ENCODE data around the gene PALM.
A peak's percentile ranks its signal among the peaks of the same experiment; 100 is the strongest.
"Not testable (repeated sequence)": the region's sequence is repeated elsewhere in the genome, so short reads cannot be mapped to it uniquely, and the experiment has no call there.

Gene PALM

DNA sequence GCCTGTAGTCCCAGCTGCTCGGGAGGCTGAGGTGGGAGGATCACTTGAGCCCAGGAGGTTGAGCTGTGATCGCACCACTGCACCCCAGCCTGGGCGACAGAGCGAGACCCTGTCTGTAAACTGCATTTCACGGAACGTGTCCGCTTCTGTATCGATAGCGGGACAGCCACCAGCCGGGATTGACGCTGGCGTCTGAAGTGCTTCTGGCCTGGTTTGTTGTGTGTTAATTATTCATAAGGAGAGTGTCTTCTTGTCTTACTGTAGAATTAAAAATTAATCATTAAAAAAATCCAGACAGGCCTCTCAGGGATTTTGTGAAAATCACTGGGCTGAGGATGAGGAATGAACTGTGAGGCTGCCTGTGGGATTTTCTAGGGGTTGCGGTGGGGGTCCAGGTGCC lies 26.0 kb downstream of the PALM start:
- no peak for DNase-seq

DNA sequence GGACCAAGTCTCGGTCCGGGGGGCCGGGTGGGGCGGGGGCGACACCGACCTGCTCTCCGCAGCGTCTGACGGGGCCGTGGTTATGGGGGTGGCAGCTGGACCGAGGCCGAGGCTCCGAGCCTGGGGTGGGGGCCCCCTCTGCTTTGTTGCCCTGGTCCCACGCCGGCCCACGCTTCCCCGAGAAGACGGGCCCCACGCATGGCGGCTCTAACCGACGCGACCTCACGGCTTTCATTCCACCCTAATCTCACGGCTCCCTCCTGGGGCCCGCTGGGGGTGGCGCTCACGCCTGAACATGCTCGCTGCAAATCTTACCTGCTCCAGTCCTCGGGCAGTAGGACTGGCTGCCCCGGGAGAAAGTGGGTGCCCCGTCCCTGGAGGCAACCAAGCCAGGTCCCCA lies 27.4 kb downstream of the PALM start:
- DNase-seq: no peak

- DNase-seq: peak in 1 of 2 experiments; percentile 45
Measured at GRCh38 chr19:737591-738093, 28.9 kb downstream of the PALM start.

GRCh38 chr19:738509-739128 lies 29.9 kb downstream of the PALM start:
- no peak for DNase-seq

DNA sequence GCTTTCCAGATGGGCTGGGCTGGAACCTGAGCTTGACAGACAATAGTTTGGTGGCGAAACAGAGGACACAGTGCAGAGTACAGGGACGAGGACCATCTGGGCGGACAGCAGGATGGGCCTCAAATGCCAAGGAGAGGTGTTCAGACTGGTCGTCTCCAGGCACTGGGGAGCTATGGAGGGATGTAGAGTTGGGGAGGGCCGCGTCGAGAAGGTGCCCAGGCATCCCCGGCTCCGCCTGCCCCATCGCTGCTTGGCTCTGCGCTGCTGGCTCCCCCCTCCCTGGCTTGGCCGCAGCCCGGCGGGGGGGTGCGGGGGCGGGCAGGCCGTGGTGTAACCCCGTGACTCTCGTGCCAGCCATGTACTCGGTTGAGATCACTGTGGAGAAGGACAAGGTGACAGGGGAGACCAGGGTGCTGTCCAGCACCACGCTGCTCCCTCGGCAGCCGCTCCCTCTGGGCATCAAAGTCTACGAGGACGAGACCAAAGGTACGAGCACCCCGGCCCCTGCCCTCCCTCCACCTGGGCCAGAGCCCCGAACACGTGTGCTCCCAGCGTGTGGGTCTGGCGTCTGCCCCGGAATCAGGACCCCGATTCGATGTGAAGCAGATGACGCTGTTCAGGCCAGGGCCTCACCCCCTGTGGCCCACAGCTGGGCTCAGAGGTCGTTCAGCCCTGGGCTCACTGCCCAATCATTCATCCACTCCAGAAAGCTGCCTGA lies 31.4 kb downstream of the PALM start:
- no peak for DNase-seq

DNA sequence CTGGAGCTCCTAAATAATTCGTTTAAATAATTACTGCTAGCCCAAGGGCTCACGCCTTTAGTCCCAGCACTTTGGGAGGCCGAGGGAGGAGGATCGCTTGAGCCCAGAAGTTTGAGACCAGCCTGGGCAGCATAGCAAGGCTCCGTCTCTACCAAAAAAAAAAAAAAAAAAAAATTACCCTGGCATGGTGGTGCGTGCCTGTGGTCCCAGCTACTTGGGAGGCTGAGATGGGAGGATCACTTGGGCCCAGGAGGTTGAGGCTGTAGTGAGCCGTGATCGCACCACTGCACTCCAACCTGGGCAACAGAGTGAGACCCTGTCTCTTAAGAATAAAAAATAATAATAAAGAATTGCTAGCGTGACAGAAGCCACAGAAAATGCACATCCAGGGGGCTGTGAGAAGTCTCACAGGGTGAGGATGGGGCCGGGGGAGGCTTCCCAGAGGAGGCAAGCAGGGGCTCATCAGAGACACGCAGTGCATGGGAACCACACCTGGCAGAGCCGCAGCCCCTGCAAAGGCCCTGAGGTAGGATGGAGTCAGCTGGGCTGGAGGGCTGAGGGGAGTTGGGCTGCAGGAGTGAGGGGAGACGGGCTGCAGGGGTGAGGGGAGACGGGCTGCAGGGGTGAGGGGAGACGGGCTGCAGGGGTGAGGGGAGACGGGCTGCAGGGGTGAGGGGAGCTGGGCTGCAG lies 32.2 kb downstream of the PALM start:
- DNase-seq: not testable (repeated sequence)

DNA sequence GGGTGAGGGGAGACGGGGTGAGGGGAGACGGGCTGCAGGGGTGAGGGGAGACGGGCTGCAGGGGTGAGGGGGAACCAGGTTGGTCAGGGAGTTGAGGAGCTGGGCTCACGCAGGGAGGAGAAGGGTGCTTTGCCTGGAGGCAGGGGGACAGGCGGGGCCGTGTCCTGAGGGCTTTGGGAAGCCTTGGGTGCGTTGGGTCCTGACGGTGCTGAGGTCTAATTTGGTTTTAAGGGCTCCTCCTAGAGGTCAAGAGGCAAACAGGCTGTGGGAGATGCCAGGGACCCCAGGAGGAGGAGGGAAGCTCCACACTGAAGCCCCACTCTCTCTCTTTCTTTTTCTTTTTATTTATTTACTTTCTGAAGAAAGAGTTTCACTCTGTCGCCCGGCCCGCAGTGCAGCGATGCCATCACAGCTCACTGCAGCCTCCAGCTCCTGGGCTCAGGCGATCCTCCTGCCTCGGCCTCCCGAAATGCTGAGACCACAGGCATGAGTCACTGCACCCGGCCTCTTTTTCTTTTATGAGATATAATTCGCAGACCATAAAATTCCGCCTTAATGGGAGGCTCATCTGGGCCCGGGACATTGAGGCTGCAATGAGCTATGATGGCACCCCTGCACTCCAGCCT lies 32.9 kb downstream of the PALM start:
- DNase-seq: no peak

DNA sequence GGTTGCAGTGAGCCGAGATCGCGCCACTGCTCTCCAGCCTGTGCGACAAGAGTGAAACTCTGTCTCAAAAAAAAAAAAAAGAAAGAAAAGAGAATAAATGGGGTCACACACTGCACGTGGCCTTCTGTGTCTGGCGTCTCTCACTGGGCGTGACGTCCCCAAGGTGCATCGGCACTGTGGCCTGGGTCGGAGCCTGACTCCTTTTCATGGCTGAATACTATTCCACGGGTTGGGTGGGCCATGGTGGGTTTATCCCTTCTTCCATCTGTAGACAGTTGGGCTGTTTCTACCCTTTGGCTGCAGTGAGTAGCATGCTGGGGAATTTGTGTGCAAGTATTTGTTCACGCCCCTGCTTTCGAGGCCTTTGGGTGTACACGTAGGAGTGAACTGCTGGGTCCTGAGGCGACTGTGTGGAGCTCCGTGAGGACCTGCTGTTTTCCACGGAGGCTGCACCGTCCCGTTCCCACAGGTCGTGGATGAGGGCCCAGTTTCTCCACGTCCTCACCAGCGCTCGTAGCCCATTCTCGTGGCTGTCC lies 33.9 kb downstream of the PALM start:
- no peak for DNase-seq

GRCh38 chr19:743168-743687 lies 34.5 kb downstream of the PALM start:
- no peak for DNase-seq

DNA sequence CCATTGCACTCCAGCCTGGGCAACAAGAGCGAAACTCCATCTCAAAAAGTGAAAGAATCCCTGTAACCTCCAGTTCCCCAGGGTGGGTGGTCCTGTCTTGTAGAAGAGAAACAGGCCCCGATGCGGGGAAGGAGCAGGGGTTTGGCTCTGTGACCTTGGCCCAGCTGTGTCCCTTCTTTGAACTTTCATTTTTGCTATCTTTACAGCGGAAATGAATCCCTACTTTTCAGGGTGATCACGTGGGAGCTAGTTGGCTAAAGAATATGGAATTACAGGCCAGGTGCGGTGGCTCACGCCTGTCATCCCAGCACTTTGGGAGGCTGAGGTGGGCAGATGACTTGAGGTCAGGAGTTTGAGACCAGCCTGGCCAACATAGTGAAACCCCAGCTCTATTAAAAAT lies 36.4 kb downstream of the PALM start:
- not testable (repeated sequence) for DNase-seq

DNA sequence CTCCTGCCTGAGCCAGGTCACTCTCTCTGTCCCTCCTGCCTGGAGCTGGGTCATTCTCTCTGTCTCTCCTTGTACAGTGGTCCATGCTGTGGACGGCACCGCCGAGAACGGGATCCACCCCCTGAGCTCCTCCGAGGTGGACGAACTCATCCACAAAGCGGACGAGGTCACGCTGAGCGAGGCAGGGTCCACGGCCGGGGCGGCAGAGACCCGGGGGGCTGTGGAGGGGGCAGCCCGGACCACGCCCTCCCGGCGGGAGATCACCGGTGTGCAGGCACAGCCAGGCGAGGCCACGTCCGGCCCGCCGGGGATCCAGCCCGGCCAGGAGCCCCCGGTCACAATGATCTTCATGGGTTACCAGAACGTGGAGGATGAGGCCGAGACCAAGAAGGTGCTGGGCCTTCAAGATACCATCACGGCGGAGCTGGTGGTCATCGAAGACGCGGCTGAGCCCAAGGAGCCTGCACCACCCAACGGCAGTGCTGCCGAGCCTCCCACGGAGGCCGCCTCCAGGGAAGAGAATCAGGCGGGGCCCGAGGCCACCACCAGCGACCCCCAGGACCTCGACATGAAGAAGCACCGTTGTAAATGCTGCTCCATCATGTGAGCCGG lies 37.6 kb downstream of the PALM start:
- DNase-seq: no peak

- DNase-seq: no peak
Measured at GRCh38 chr19:746956-747355, 38.2 kb downstream of the PALM start.

DNA sequence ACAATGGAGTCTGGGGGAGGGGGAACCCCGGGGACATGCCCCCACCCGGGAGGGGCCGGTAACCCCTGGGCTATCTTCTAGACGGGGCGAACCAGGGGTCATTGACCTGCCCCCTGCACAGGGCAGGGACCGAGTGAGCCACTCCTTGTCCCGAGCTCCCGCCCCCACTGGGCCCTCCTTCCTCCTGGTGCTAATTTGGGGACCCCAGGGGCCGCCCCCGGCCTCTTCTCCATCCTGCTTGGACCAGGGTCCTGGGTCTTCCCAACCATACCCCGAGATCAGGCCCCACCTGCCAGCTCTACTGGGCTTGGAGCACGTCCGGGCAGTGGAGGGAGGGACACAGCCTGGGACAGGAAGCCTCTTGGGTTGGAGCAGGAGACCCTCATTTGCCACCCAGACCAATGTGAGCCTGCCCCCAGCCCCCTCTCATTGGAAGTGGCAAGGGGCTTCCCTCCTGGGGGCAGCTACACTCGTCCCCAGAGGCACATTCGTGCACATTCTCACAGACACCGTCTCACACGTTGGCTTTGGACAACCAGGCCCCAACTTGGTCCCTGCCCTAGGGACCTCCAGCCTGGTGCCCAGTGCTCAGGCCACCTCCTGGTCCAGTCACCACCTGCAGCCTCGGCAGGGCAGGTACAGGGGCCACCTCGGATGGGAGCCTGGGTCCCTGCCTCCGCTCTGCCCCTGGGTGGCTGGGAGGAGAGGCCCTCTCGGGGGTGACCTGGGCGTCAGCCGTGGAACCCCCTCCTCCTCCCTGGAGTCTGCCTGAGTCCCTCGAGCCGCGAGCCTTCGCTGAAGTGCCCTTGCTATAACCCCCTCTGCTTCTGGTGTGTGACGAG lies 38.9 kb downstream of the PALM start:
- no peak for DNase-seq

DNA sequence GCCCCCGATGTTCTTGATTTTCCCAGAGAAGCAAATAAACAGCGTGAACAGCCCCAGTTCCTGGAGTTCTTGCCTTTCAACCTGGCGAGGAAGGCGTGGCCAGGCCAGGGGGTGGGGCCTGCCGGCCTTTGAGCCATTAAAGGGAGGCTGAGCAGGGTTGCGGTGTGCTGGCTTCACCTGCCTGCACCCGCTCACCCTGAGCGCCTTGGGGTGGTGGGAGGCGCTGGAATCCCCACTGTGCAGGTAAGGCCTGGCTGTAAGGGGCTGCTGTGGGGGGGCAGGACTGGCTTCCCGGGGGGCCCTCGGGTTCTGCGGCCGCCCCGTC lies 39.5 kb downstream of the PALM start:
- DNase-seq: no peak

DNA sequence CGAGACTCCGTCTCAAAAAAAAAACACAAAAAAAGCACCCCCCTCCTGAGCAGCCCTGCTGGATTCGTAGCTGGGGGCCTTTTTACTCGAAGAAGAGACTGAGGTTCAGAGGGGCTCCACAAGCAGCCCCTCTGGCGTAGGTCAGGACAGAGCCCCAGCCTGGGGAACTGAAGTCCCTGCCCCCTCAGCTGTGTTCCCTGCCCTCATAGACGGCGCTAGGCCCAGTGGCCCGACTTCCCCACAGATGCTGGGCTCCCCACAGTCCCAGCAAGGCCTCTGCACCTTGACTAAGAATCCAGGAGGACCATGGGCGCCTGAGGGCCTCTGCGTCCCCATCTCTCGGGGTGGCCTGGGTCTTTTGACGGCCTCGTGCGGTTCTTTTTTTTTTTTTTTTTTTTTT lies 41.1 kb downstream of the PALM start:
- DNase-seq: no peak

- no peak for DNase-seq
Measured at GRCh38 chr19:750640-751423, 42.1 kb downstream of the PALM start, which contains the start of gene MISP. Gene MISP, plus strand, starts transcription at chr19:751112. Its CDS starts 5,835 bp downstream, at chr19:756947.

GRCh38 chr19:751501-752341 lies 43.0 kb downstream of the PALM start:
- DNase-seq: no peak

- DNase-seq: no peak
Measured at GRCh38 chr19:752652-753517, 44.1 kb downstream of the PALM start.

DNA sequence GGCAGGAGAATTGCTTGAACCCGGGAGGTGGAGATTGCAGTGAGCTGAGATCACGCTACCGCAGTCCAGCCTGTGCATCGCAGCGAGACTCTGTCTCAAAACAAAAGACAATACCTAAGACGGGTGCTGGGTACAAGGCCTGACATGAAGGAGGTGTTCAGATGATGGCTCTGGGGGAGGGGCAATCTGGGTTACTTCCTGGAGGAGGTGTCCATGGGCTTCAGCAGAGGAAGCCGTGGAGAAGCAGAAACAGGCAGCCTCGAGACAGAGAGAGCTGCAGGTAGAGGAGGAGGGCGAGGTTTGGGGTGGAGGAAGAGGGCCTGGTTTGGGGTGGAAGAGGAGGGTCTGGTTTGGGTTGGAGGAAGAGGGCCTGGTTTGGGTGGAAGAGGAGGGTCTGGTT lies 45.8 kb downstream of the PALM start:
- DNase-seq: no peak

Data from NCI-H446 (cell line).